A549 (cell line): ENCODE measurements around the gene ACADVL. TPM values are rescaled to one million over a fixed set of nuclear protein-coding genes. Genes with fewer than 3 reads are reported as not detected.

Source experiments
- ATAC-seq, 2 experiments: fragments of 200-7000 bp in 1 of 2; fragments of >200 bp in 1 of 2; cut with Nextera tagmentation in 1 of 2; cut with Tn5 transposase in 1 of 2; 3 replicates each; pipeline versions ENCODE4 v1.8.0 to v1.9.1; 2018 to 2020; ENCODE audit warnings: mild to moderate bottlenecking in 1 of 2, moderate library complexity in 1 of 2
- CTCF ChIA-PET: fragments of 300-600 bp; sonication (Branson Sonifier 250); formaldehyde crosslinking; extraction: SDS; loops from one replicate; lab custom pipeline; 2021; ENCODE audit warnings: antibody characterized with exemption, inconsistent platforms; lab: Yijun Ruan, JAX
- POLR2A ChIA-PET: fragments of 350-600 bp; formaldehyde crosslinking; extraction: SDS; loops from one replicate; lab custom pipeline; 2021; ENCODE audit warnings: antibody characterized with exemption, inconsistent platforms; lab: Yijun Ruan, JAX
- DNase-seq, 2 experiments: peaks; one replicate each; pipeline versions ENCODE4 v3.0.0 to v3.0.0-alpha.2; 2011 to 2016; ENCODE audit warnings: low read depth in 1 of 2, low spot score in 1 of 2
- FAIRE-seq: peaks from 2 replicates; lab custom pipeline; 2011; peaks lifted over from hg19 to GRCh38; lab: Jason Lieb, UNC
- H3K27ac ChIP-seq, 2 experiments: fragments of >200 bp; sonication (Bioruptor Twin); formaldehyde crosslinking; 3 replicates each; pipeline ENCODE4 v1.5.1; 2016 to 2017
- H3K4me1 ChIP-seq: fragments of >200 bp; sonication (Bioruptor Twin); formaldehyde crosslinking; 3 replicates; pipeline ENCODE4 v1.6.1; 2016
- H3K4me2 ChIP-seq: fragments of >200 bp; sonication (Bioruptor Twin); formaldehyde crosslinking; 3 replicates; pipeline ENCODE4 v1.6.1; 2016
- H3K4me3 ChIP-seq: fragments of >200 bp; sonication (Bioruptor Twin); formaldehyde crosslinking; 3 replicates; pipeline ENCODE4 v1.5.1; 2016
- H3K9me3 ChIP-seq: fragments of >200 bp; sonication (Bioruptor Twin); formaldehyde crosslinking; 3 replicates; pipeline ENCODE4 v1.6.1; 2016
- BCL3 ChIP-seq: fragments of >200 bp; sonication (Bioruptor Twin); formaldehyde crosslinking; IDR thresholded peaks from 3 replicates; pipeline ENCODE4 v1.6.1; 2016
- CEBPB ChIP-seq, 2 experiments: fragments of >200 bp in 1 of 2; sonication (Bioruptor Twin) in 1 of 2; formaldehyde crosslinking in 1 of 2; IDR thresholded peaks; 2 replicates each; pipeline ENCODE4 v1.6.1; 2012 to 2016
- E2F6 ChIP-seq: IDR thresholded peaks from 2 replicates; pipeline ENCODE4 v1.6.1; 2012; ENCODE audit warnings: low read depth, borderline replicate concordance
- EHF ChIP-seq: fragments of 250-450 bp; sonication (Bioruptor Pico); IDR thresholded peaks from 2 replicates; pipeline ENCODE4 v1.5.0; 2020; ENCODE audit warnings: mild to moderate bottlenecking
- EHMT2 ChIP-seq: fragments of 200-600 bp; sonication (generic); IDR thresholded peaks from 2 replicates; pipeline ENCODE4 v1.6.1; 2016; ENCODE audit warnings: antibody characterized with exemption, low read depth, mild to moderate bottlenecking, moderate library complexity
- FOSB ChIP-seq: fragments of 250-450 bp; sonication (Bioruptor Pico); IDR thresholded peaks from 2 replicates; pipeline ENCODE4 v1.5.0; 2020; ENCODE audit warnings: mild to moderate bottlenecking, moderate library complexity
- FOXS1 ChIP-seq: fragments of 250-450 bp; sonication (Bioruptor Pico); IDR thresholded peaks from 2 replicates; pipeline ENCODE4 v1.5.0; 2020; ENCODE audit warnings: mild to moderate bottlenecking, moderate library complexity
- HEYL ChIP-seq: fragments of 250-450 bp; sonication (Bioruptor Pico); IDR thresholded peaks from 2 replicates; pipeline ENCODE4 v1.8.0; 2021; ENCODE audit warnings: mild to moderate bottlenecking, moderate library complexity
- HOXA7 ChIP-seq: fragments of 250-450 bp; sonication (Bioruptor Pico); IDR thresholded peaks from 2 replicates; pipeline ENCODE4 v1.5.0; 2020; ENCODE audit warnings: mild to moderate bottlenecking, moderate library complexity
- HOXB13 ChIP-seq: fragments of 250-450 bp; sonication (Bioruptor Pico); IDR thresholded peaks from 2 replicates; pipeline ENCODE4 v1.5.0; 2020; ENCODE audit warnings: low read depth, mild to moderate bottlenecking, moderate library complexity
- MAX ChIP-seq: IDR thresholded peaks from 2 replicates; pipeline ENCODE4 v1.6.1; 2012
- MYC ChIP-seq: IDR thresholded peaks from 2 replicates; pipeline ENCODE4 v1.6.1; 2012; ENCODE audit warnings: mild to moderate bottlenecking, inconsistent platforms, low read length, improper control_type of control experiment, borderline replicate concordance
- NFE2L2 ChIP-seq: fragments of 150-350 bp; conservative IDR thresholded peaks from 2 replicates; pipeline ENCODE4 v1.6.1; 2014; ENCODE audit warnings: low read length
- NR3C1 ChIP-seq: fragments of >200 bp; sonication (Bioruptor Twin); formaldehyde crosslinking; IDR thresholded peaks from 3 replicates; pipeline ENCODE4 v1.6.1; 2017
- POLR2A ChIP-seq: IDR thresholded peaks from 2 replicates; pipeline ENCODE4 v1.6.1; 2012; ENCODE audit warnings: mild to moderate bottlenecking, low read length
- RARB ChIP-seq: fragments of 250-450 bp; sonication (Bioruptor Pico); IDR thresholded peaks from 2 replicates; pipeline ENCODE4 v1.8.0; 2021; ENCODE audit warnings: mild to moderate bottlenecking, moderate library complexity
- RCOR1 ChIP-seq: fragments of 150-350 bp; IDR thresholded peaks from 2 replicates; pipeline ENCODE4 v1.6.1; 2014; ENCODE audit warnings: antibody characterized with exemption, low read length, low read depth
- SMC3 ChIP-seq: fragments of >200 bp; sonication (Bioruptor Twin); formaldehyde crosslinking; IDR thresholded peaks from 3 replicates; pipeline ENCODE4 v1.6.1; 2018; ENCODE audit warnings: inconsistent platforms
- SREBF2 ChIP-seq: fragments of 450-650 bp; IDR thresholded peaks from 2 replicates; pipeline ENCODE4 v1.6.1; 2014; ENCODE audit warnings: mild to moderate bottlenecking, moderate library complexity
- TFCP2L1 ChIP-seq: fragments of 250-450 bp; sonication (Bioruptor Pico); IDR thresholded peaks from 2 replicates; pipeline ENCODE4 v1.5.0; 2021; ENCODE audit warnings: mild to moderate bottlenecking
- TP53 ChIP-seq: fragments of 250-450 bp; sonication (Bioruptor Pico); IDR thresholded peaks from 2 replicates; pipeline ENCODE4 v1.5.0; 2021; ENCODE audit warnings: mild to moderate bottlenecking, moderate library complexity
- WGBS: methylation state at CpG from one replicate; pipeline ENCODE4 v1.1.6; 2017; ENCODE audit errors: missing lambda C conversion rate; 5-methylcytosine and 5-hydroxymethylcytosine counted together
- polyA plus RNA-seq, 4 experiments: library from polyadenylated mRNA; depleted of rRNA in 3 of 4; stranded (reverse); fragments of >200 nt; fragmentation: RNase III in 1 of 4; extraction: RNeasy Plus Mini Kit Qiagen cat#74134 plus additional on column Dnase treatment in 1 of 4; gene quantifications; 2 replicates in 3 of 4; 3 replicates in 1 of 4; pipeline ENCODE4 v1.2.3, GENCODE V29; 2011 to 2017
- TF ChIP-seq, protein P1 (sequence below): fragments of 250-450 bp; sonication (Bioruptor Pico); IDR thresholded peaks from 2 replicates; pipeline ENCODE4 v1.5.0; 2020; ENCODE audit warnings: low read depth, mild to moderate bottlenecking, moderate library complexity
- TF ChIP-seq, protein P2 (sequence below): fragments of 150-350 bp; IDR thresholded peaks from 2 replicates; pipeline ENCODE4 v1.6.1; 2014; ENCODE audit warnings: low read depth, mild to moderate bottlenecking, low read length
- TF ChIP-seq, protein P3 (sequence below): IDR thresholded peaks from 2 replicates; pipeline ENCODE4 v1.6.1; 2012
- TF ChIP-seq, protein P4 (sequence below): fragments of 200-600 bp; sonication (generic); IDR thresholded peaks from 2 replicates; pipeline ENCODE4 v1.6.1; 2016; ENCODE audit warnings: antibody characterized with exemption, mild to moderate bottlenecking, moderate library complexity

Gene ACADVL
- polyA plus RNA-seq, 2 of the 4 experiments (the other 2 are of a cell fraction) = 238 to 425 TPM

DNA sequence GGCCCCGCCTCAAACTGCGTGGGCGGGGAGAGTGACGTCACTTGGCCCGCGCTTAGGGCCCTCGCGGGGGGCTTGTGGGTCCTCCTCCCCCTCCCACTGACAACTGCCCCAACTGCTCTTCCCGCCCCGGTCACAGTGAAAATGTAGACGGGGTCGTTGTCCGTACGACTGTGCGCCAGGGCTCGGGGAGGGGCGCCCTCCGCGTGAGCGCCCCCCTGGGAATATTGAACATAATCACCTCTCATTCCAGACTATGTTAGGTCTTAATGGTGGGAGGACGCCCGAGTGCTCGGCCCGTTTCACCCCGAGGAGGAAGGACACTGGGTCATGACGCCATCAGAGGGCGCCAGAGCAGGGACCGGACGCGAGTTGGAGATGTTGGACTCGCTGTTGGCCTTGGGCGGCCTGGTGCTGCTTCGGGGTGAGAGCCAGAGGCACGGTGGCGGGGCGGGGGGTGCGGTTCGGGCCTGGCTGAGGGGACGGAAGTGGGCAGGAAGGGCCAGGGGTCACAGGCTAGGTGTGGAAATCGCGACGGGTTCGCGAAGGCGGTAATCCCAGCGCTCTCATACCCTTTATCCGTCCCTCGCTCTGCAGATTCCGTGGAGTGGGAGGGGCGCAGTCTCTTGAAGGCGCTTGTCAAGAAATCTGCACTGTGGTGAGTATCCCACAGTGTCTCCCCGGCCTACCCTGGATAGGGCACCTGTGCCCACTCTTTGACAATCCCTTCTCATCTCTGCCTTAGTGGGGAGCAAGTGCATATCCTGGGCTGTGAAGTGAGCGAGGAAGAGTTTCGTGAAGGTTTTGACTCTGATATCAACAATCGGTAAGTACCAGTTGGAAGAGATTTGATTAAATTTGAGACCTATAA, 32.7 kb downstream of the ACADVL start, which contains the start of gene ELP5 (continued):
- TF ChIP-seq, protein P1, sequence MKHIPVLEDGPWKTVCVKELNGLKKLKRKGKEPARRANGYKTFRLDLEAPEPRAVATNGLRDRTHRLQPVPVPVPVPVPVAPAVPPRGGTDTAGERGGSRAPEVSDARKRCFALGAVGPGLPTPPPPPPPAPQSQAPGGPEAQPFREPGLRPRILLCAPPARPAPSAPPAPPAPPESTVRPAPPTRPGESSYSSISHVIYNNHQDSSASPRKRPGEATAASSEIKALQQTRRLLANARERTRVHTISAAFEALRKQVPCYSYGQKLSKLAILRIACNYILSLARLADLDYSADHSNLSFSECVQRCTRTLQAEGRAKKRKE (CRISPR knock-in tag) = no peak
- TF ChIP-seq MYC (peak; percentile 71; the same call in 1 of the 2 replicates), FOSB (no peak), HOXA7 (CRISPR knock-in tag) (no peak), MAX (peak; percentile 82)
- TF ChIP-seq, protein P2, sequence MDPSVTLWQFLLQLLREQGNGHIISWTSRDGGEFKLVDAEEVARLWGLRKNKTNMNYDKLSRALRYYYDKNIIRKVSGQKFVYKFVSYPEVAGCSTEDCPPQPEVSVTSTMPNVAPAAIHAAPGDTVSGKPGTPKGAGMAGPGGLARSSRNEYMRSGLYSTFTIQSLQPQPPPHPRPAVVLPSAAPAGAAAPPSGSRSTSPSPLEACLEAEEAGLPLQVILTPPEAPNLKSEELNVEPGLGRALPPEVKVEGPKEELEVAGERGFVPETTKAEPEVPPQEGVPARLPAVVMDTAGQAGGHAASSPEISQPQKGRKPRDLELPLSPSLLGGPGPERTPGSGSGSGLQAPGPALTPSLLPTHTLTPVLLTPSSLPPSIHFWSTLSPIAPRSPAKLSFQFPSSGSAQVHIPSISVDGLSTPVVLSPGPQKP = no peak
- TF ChIP-seq, all 56 proteins: peak for 18

DNA sequence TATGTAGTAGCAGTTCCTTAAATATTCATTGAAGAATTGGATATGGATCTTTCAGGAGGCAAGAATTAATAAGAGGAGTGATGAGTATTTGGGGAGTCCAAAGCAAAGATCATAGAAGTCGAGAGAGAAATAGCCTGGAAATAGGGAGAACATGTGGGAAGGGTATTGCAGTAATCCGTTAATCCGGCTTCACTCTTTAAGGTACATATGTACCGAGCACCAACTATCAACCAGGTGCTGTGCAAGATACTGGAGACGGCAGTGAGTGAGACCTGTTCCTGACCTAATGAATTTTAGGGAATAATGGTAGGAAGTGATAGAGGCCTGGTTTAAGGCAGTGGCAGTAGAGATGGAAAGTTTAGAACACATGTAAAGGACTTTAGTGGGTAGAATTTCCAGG, 33.3 kb downstream of the ACADVL start:
- H3K4me2 ChIP-seq = peak overlapping the region; percentile 96
- 72% methylated on average over 5 of the region's 5 CpGs for WGBS
- H3K4me1 ChIP-seq = peaks cover 28% of the 10 kb centered on the region
- POLR2A ChIA-PET = no interaction called here
- CTCF ChIA-PET = no interaction called here
- DNase-seq (no peak), FAIRE-seq (no peak), ATAC-seq (no peak)
- H3K9me3 ChIP-seq = no peaks in the 10 kb centered on the region
- peak overlapping the region; percentile 99 for H3K4me3 ChIP-seq
- H3K27ac ChIP-seq = peak overlapping the region; percentile 96 to 99
- TF ChIP-seq HEYL (no peak), E2F6 (no peak), TFCP2L1 (CRISPR knock-in tag) (0 out of 2 replicates have a peak, but pooled peaks have one; percentile 33), HOXA7 (CRISPR knock-in tag) (0 out of 2 replicates have a peak, but pooled peaks have one; percentile 57), EHMT2 (no peak), FOXS1 (CRISPR knock-in tag) (no peak)

DNA sequence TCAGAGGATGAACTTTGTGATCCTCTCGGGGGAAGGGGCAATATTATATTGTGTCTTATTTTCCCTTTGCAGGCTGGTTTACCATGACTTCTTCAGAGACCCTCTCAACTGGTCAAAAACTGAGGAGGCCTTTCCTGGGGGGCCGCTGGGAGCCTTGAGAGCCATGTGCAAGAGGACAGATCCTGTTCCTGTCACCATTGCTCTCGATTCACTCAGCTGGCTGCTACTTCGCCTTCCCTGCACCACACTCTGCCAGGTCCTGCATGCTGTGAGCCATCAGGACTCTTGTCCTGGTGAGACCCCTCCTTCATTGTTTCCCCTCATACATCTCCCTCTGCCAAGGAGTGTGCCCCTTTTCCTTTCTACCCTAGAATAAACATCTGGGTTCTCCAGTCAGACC, 34.8 kb downstream of the ACADVL start:
- ChIA-PET CTCF (interaction anchor here (1.0 to 5.6 kb wide), 8 partner anchors 9 to 333 kb away, joined by 3 to 42 read pairs (median 6); partner anchors contain the start of gene SLC2A4), POLR2A (no interaction called here)
- no peaks in the 10 kb centered on the region for H3K9me3 ChIP-seq
- no peak overlapping the region for H3K4me2 ChIP-seq
- H3K4me1 ChIP-seq = peaks cover 31% of the 10 kb centered on the region
- FAIRE-seq (no peak), ATAC-seq (no peak), DNase-seq (no peak)
- no peak overlapping the region for H3K27ac ChIP-seq
- 90% methylated on average over 4 of the region's 4 CpGs for WGBS
- H3K4me3 ChIP-seq = no peak overlapping the region
- TF ChIP-seq POLR2A (no peak), BCL3 (no peak), RARB (CRISPR knock-in tag) (no peak), HOXA7 (CRISPR knock-in tag) (no peak), RCOR1 (no peak), EHMT2 (no peak), TP53 (CRISPR knock-in tag) (no peak), CEBPB (IDR thresholded peaks at IDR 0.05) (no peak), NR3C1 (no peak), HOXB13 (no peak), NFE2L2 (no peak), SMC3 (no peak), EHF (CRISPR knock-in tag) (no peak), FOSB (no peak), SREBF2 (no peak), E2F6 (no peak)
- TF ChIP-seq, protein P3, sequence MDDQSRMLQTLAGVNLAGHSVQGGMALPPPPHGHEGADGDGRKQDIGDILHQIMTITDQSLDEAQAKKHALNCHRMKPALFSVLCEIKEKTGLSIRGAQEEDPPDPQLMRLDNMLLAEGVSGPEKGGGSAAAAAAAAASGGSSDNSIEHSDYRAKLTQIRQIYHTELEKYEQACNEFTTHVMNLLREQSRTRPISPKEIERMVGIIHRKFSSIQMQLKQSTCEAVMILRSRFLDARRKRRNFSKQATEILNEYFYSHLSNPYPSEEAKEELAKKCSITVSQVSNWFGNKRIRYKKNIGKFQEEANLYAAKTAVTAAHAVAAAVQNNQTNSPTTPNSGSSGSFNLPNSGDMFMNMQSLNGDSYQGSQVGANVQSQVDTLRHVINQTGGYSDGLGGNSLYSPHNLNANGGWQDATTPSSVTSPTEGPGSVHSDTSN = no peak
- TF ChIP-seq, protein P4, sequence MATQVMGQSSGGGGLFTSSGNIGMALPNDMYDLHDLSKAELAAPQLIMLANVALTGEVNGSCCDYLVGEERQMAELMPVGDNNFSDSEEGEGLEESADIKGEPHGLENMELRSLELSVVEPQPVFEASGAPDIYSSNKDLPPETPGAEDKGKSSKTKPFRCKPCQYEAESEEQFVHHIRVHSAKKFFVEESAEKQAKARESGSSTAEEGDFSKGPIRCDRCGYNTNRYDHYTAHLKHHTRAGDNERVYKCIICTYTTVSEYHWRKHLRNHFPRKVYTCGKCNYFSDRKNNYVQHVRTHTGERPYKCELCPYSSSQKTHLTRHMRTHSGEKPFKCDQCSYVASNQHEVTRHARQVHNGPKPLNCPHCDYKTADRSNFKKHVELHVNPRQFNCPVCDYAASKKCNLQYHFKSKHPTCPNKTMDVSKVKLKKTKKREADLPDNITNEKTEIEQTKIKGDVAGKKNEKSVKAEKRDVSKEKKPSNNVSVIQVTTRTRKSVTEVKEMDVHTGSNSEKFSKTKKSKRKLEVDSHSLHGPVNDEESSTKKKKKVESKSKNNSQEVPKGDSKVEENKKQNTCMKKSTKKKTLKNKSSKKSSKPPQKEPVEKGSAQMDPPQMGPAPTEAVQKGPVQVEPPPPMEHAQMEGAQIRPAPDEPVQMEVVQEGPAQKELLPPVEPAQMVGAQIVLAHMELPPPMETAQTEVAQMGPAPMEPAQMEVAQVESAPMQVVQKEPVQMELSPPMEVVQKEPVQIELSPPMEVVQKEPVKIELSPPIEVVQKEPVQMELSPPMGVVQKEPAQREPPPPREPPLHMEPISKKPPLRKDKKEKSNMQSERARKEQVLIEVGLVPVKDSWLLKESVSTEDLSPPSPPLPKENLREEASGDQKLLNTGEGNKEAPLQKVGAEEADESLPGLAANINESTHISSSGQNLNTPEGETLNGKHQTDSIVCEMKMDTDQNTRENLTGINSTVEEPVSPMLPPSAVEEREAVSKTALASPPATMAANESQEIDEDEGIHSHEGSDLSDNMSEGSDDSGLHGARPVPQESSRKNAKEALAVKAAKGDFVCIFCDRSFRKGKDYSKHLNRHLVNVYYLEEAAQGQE = no peak
